KMS-11 (cell line): ENCODE results near the gene SERPINH1.

ENCODE experiments used
- H2AFZ ChIP-seq: fragments of 200-600 bp; sonication (generic); 2 replicates; pipeline ENCODE4 v1.6.1; 2016; ENCODE audit warnings: antibody characterized with exemption, mixed run types, low read depth
- H3K27ac ChIP-seq: fragments of 200-600 bp; sonication (generic); 2 replicates; pipeline ENCODE4 v1.6.1; 2016; ENCODE audit warnings: mild to moderate bottlenecking, mixed run types
- H3K27me3 ChIP-seq: fragments of 200-600 bp; sonication (generic); 2 replicates; pipeline ENCODE4 v1.6.1; 2017; ENCODE audit warnings: mild to moderate bottlenecking, low read depth, mixed run types, moderate library complexity; ENCODE audit not compliant: insufficient read depth
- H3K36me3 ChIP-seq: fragments of 200-600 bp; sonication (generic); 2 replicates; pipeline ENCODE4 v1.6.1; 2017; ENCODE audit warnings: mild to moderate bottlenecking, mixed run types; ENCODE audit not compliant: insufficient read depth
- H3K4me1 ChIP-seq: fragments of 200-600 bp; sonication (generic); 2 replicates; pipeline ENCODE4 v1.6.1; 2016; ENCODE audit warnings: mild to moderate bottlenecking, low read depth, mixed run types; ENCODE audit not compliant: poor library complexity, severe bottlenecking
- H3K4me2 ChIP-seq: fragments of 200-600 bp; sonication (generic); 2 replicates; pipeline ENCODE4 v1.7.0; 2016; ENCODE audit warnings: mild to moderate bottlenecking, mixed run types
- H3K4me3 ChIP-seq: fragments of 200-600 bp; sonication (generic); IDR thresholded peaks from 2 replicates; pipeline ENCODE4 v1.6.1; 2017; ENCODE audit warnings: low read depth, low read length, mixed read lengths; ENCODE audit not compliant: insufficient read depth
- H3K79me2 ChIP-seq: fragments of 200-600 bp; sonication (generic); 2 replicates; pipeline ENCODE4 v1.6.1; 2016; ENCODE audit warnings: low read depth, mixed run types; ENCODE audit not compliant: insufficient read depth
- H3K9ac ChIP-seq: fragments of 200-600 bp; sonication (generic); 2 replicates; pipeline ENCODE4 v1.6.1; 2016; ENCODE audit warnings: mild to moderate bottlenecking, mixed run types
- H4K20me1 ChIP-seq: fragments of 200-600 bp; sonication (generic); 2 replicates; pipeline ENCODE4 v1.6.1; 2016; ENCODE audit warnings: mild to moderate bottlenecking, mixed run types; ENCODE audit not compliant: insufficient read depth
- CTCF ChIP-seq: fragments of 200-600 bp; sonication (generic); conservative IDR thresholded peaks from 2 replicates; pipeline ENCODE4 v1.6.1; 2017; ENCODE audit warnings: low read depth, mild to moderate bottlenecking, antibody characterized with exemption, low read length, moderate library complexity, mixed read lengths

The SERPINH1 gene

GRCh38 chr11:75538150-75538942 lies 23.7 kb upstream of the SERPINH1 start:
- no peak overlapping the region for H3K4me3 ChIP-seq
- no peak overlapping the region for H3K4me2 ChIP-seq

GRCh38 chr11:75539459-75540334 lies 22.4 kb upstream of the SERPINH1 start:
- Histone ChIP-seq H3K27ac (no peak overlapping the region), H3K4me3 (no peak overlapping the region), H2AFZ (no peak overlapping the region), H3K4me1 (peaks cover 5% of the 10 kb centered on the region), H3K27me3 (no peaks in the 10 kb centered on the region), H3K9ac (no peak overlapping the region), H4K20me1 (no peaks in the 10 kb centered on the region), H3K79me2 (no peaks in the 10 kb centered on the region), H3K4me2 (no peak overlapping the region), H3K36me3 (no peaks in the 10 kb centered on the region)
- no peak for TF ChIP-seq CTCF

More at GRCh38 chr11:75538150-75538942, 23.7 kb upstream of the SERPINH1 start:
- Histone ChIP-seq H3K27me3 (no peaks in the 10 kb centered on the region), H3K9ac (no peak overlapping the region), H4K20me1 (no peaks in the 10 kb centered on the region), H2AFZ (no peak overlapping the region), H3K79me2 (no peaks in the 10 kb centered on the region), H3K4me1 (peaks cover 5% of the 10 kb centered on the region), H3K27ac (no peak overlapping the region), H3K36me3 (no peaks in the 10 kb centered on the region)
- no peak for TF ChIP-seq CTCF

GRCh38 chr11:75541193-75542087 lies 20.6 kb upstream of the SERPINH1 start:
- H3K4me2 ChIP-seq: no peak overlapping the region
- no peak for TF ChIP-seq CTCF
- no peak overlapping the region for H3K4me3 ChIP-seq
- H3K79me2 ChIP-seq: no peaks in the 10 kb centered on the region
- no peaks in the 10 kb centered on the region for H3K36me3 ChIP-seq
- H3K9ac ChIP-seq: no peak overlapping the region
- H4K20me1 ChIP-seq: no peaks in the 10 kb centered on the region
- no peaks in the 10 kb centered on the region for H3K27me3 ChIP-seq
- H3K4me1 ChIP-seq: peaks cover 5% of the 10 kb centered on the region
- H2AFZ ChIP-seq: no peak overlapping the region
- no peak overlapping the region for H3K27ac ChIP-seq

GRCh38 chr11:75542088-75542438 lies 20.0 kb upstream of the SERPINH1 start:
- TF ChIP-seq CTCF: no peak
- Histone ChIP-seq H3K4me3 (no peak overlapping the region), H3K9ac (no peak overlapping the region)

More at GRCh38 chr11:75542088-75542438, 20.0 kb upstream of the SERPINH1 start:
- H3K79me2 ChIP-seq: no peaks in the 10 kb centered on the region
- peaks cover 5% of the 10 kb centered on the region for H3K4me1 ChIP-seq
- no peaks in the 10 kb centered on the region for H3K36me3 ChIP-seq
- H3K4me2 ChIP-seq: no peak overlapping the region
- no peaks in the 10 kb centered on the region for H4K20me1 ChIP-seq
- H3K27ac ChIP-seq: no peak overlapping the region
- no peaks in the 10 kb centered on the region for H3K27me3 ChIP-seq
- H2AFZ ChIP-seq: no peak overlapping the region
